NCI-H2029 treated with DMSO at 0.1 percent for 48 hours (cell line): ENCODE data around the gene CEP112.
"Not testable (repeated sequence)": the region's sequence is repeated elsewhere in the genome, so short reads cannot be mapped to it uniquely, and the experiment has no call there.

Experiments used
- DNase-seq: peaks from one replicate; lab custom pipeline; 2025; lab: John Stamatoyannopoulos, UW

Gene CEP112

GRCh38 chr17:65782104-65782706 is 409.7 kb downstream of the CEP112 start:
- DNase-seq = not testable (repeated sequence)

- no peak for DNase-seq
Observed at GRCh38 chr17:65780111-65780510, 411.8 kb downstream of the CEP112 start.

- no peak for DNase-seq
Observed at GRCh38 chr17:65776890-65777289, 415.0 kb downstream of the CEP112 start.

- no peak for DNase-seq
Observed at GRCh38 chr17:65774787-65775186, 417.1 kb downstream of the CEP112 start.

GRCh38 chr17:65772989-65773388 is 418.9 kb downstream of the CEP112 start:
- no peak for DNase-seq

GRCh38 chr17:65771704-65772103 is 420.2 kb downstream of the CEP112 start:
- no peak for DNase-seq

GRCh38 chr17:65763786-65764185 is 428.1 kb downstream of the CEP112 start:
- DNase-seq = no peak

GRCh38 chr17:65762973-65763372 is 429.0 kb downstream of the CEP112 start:
- DNase-seq = no peak

- no peak for DNase-seq
Observed at GRCh38 chr17:65759532-65759931, 432.4 kb downstream of the CEP112 start.

- no peak for DNase-seq
Observed at GRCh38 chr17:65756760-65757159, 435.2 kb downstream of the CEP112 start.

- DNase-seq = no peak
Observed at GRCh38 chr17:65755799-65756198, 436.1 kb downstream of the CEP112 start.

- DNase-seq = no peak
Observed at GRCh38 chr17:65754630-65755029, 437.3 kb downstream of the CEP112 start.

GRCh38 chr17:65754081-65754480 is 437.9 kb downstream of the CEP112 start:
- no peak for DNase-seq

- no peak for DNase-seq
Observed at GRCh38 chr17:65753348-65753747, 438.6 kb downstream of the CEP112 start.

GRCh38 chr17:65751263-65751662 is 440.7 kb downstream of the CEP112 start:
- DNase-seq = no peak

GRCh38 chr17:65750631-65751115 is 441.3 kb downstream of the CEP112 start:
- DNase-seq = peak; percentile 51

- no peak for DNase-seq
Observed at GRCh38 chr17:65750166-65750565, 441.8 kb downstream of the CEP112 start.

- no peak for DNase-seq
Observed at GRCh38 chr17:65749479-65749878, 442.5 kb downstream of the CEP112 start.

GRCh38 chr17:65745241-65745640 is 446.7 kb downstream of the CEP112 start:
- no peak for DNase-seq

- DNase-seq = no peak
Observed at GRCh38 chr17:65743308-65743655, 448.7 kb downstream of the CEP112 start.

GRCh38 chr17:65742403-65743307 is 449.3 kb downstream of the CEP112 start:
- no peak for DNase-seq

- no peak for DNase-seq
Observed at GRCh38 chr17:65741710-65742109, 450.2 kb downstream of the CEP112 start.

GRCh38 chr17:65739034-65739433 is 452.9 kb downstream of the CEP112 start:
- DNase-seq = no peak
